K562 (cell line): Measurements from ENCODE around the gene SAFB. TPM values are rescaled to one million over a fixed set of nuclear protein-coding genes. Genes with fewer than 3 reads are reported as not detected.

ENCODE experiments used
- ATAC-seq: fragments of 200-7000 bp; cut with Tn5 transposase; 3 replicates; pipeline ENCODE4 v1.9.1; 2020; ENCODE audit warnings: moderate library complexity
- BruUV-seq: library from RNA; stranded (reverse); fragments of 400-500 nt; replicated peaks from 2 replicates; lab custom pipeline; 2021; lab: Mats Ljungman, UMichigan
- CTCF ChIA-PET: fragments of 300-600 bp; formaldehyde crosslinking; extraction: SDS; loops from one replicate; lab custom pipeline; 2021; ENCODE audit warnings: low intra/inter-chr PET ratio; lab: Yijun Ruan, JAX
- POLR2A ChIA-PET: fragments of 300-600, 350-650 bp; sonication (Branson Sonifier 250); formaldehyde crosslinking; extraction: SDS; loops from one replicate; lab custom pipeline; 2021; ENCODE audit warnings: antibody characterized with exemption, inconsistent platforms; lab: Yijun Ruan, JAX
- DNase-seq, 4 experiments: peaks; one replicate each; pipeline versions ENCODE4 v3.0.0 to v3.0.0-alpha.2; 2011 to 2018; ENCODE audit warnings: low spot score in 3 of 4, mixed read lengths in 3 of 4; ENCODE audit errors: extremely low read depth in 1 of 4
- FAIRE-seq: peaks from 2 replicates; lab custom pipeline; 2011; peaks lifted over from hg19 to GRCh38; lab: Jason Lieb, UNC
- H2AFZ ChIP-seq: 2 replicates; pipeline ENCODE4 v1.6.0; 2011; ENCODE audit warnings: low read depth, low read length, control low read depth, inconsistent platforms
- H3K27ac ChIP-seq: fragments of 200-600 bp; 3 replicates; pipeline ENCODE4 v1.8.0; 2011; ENCODE audit warnings: low read depth, mild to moderate bottlenecking, control low read depth, inconsistent platforms, low read length, moderate library complexity, mixed read lengths; ENCODE audit errors: extremely low read depth
- H3K27me3 ChIP-seq, 2 experiments: fragments of 300-600 bp in 1 of 2; 2 replicates in 1 of 2; 3 replicates in 1 of 2; pipeline versions ENCODE4 v1.6.0 to v1.8.0; 2011; ENCODE audit warnings: inconsistent platforms in 2 of 2, low read length in 2 of 2, mild to moderate bottlenecking in 1 of 2, mixed read lengths in 1 of 2, moderate library complexity in 1 of 2; ENCODE audit not compliant: control insufficient read depth in 2 of 2, insufficient read depth in 2 of 2
- H3K36me3 ChIP-seq: fragments of 300-600 bp; 3 replicates; pipeline ENCODE4 v1.8.0; 2011; ENCODE audit warnings: mild to moderate bottlenecking, low read length, inconsistent platforms; ENCODE audit not compliant: control insufficient read depth, insufficient read depth
- H3K4me1 ChIP-seq, 2 experiments: fragments of 200-600 bp in 1 of 2; replicated peaks in 1 of 2; 2 replicates in 1 of 2; 3 replicates in 1 of 2; pipeline versions ENCODE4 v1.5.1 to v1.8.0; 2011; ENCODE audit warnings: inconsistent platforms in 2 of 2, low read length in 2 of 2, mild to moderate bottlenecking in 1 of 2, mixed read lengths in 1 of 2, moderate library complexity in 1 of 2; ENCODE audit not compliant: control insufficient read depth in 2 of 2, insufficient read depth in 2 of 2
- H3K4me2 ChIP-seq: 2 replicates; pipeline ENCODE4 v1.6.1; 2011; ENCODE audit warnings: low read length, control low read depth, inconsistent platforms, mixed read lengths; ENCODE audit not compliant: insufficient read depth
- H3K4me3 ChIP-seq: fragments of 200-600 bp; sonication (generic), shearing (Covaris generic); 2 replicates; pipeline ENCODE4 v1.5.1; 2016; ENCODE audit warnings: control low read depth, inconsistent platforms
- H3K79me2 ChIP-seq: fragments of 200-600 bp; 3 replicates; pipeline ENCODE4 v1.8.0; 2011; ENCODE audit warnings: low read length, inconsistent platforms; ENCODE audit not compliant: control insufficient read depth, insufficient read depth
- H3K9ac ChIP-seq, 2 experiments: 2 replicates each; pipeline versions ENCODE4 v1.6.0 to v1.6.1; 2011; ENCODE audit warnings: low read depth in 2 of 2, low read length in 2 of 2, control low read depth in 1 of 2, inconsistent platforms in 1 of 2, mild to moderate bottlenecking in 1 of 2, mixed read lengths in 1 of 2; ENCODE audit not compliant: insufficient read depth in 1 of 2
- H3K9me1 ChIP-seq: one replicate; pipeline ENCODE4 v1.6.0; 2011; ENCODE audit warnings: inconsistent platforms, mild to moderate bottlenecking, low read length, moderate library complexity; ENCODE audit not compliant: control insufficient read depth, insufficient read depth
- H3K9me3 ChIP-seq: replicated peaks from 2 replicates; pipeline ENCODE4 v1.5.1; 2011; ENCODE audit warnings: low read depth, low read length, inconsistent platforms; ENCODE audit not compliant: control insufficient read depth, insufficient read depth
- H4K20me1 ChIP-seq: replicated peaks from 2 replicates; pipeline ENCODE4 v1.6.1; 2011; ENCODE audit warnings: low read length, inconsistent platforms, mixed read lengths; ENCODE audit not compliant: control insufficient read depth, insufficient read depth
- POLR2G ChIP-seq: fragments of 200-400 bp; formaldehyde crosslinking; IDR thresholded peaks from 2 replicates; pipeline ENCODE4 v1.6.1; 2017; ENCODE audit warnings: low read depth, mild to moderate bottlenecking, antibody characterized with exemption, low read length, moderate library complexity
- RBFOX2 ChIP-seq: fragments of 200-400 bp; formaldehyde crosslinking; IDR thresholded peaks from 2 replicates; pipeline ENCODE4 v1.6.1; 2017; ENCODE audit warnings: low read depth, mild to moderate bottlenecking, low read length, moderate library complexity
- RBM22 ChIP-seq: fragments of 200-400 bp; formaldehyde crosslinking; IDR thresholded peaks from 2 replicates; pipeline ENCODE4 v1.6.1; 2018; ENCODE audit warnings: low read length, low read depth; ENCODE audit not compliant: poor library complexity, severe bottlenecking
- TAF9B ChIP-seq: fragments of 450-650 bp; IDR thresholded peaks from 2 replicates; pipeline ENCODE4 v1.6.1; 2018; ENCODE audit warnings: mild to moderate bottlenecking; ENCODE audit not compliant: partially characterized antibody
- WGBS: fragments of 100-300 bp; shearing (Covaris generic); methylation state at CpG from one replicate; pipeline ENCODE4 v1.1.6; 2016; ENCODE audit warnings: low coverage, mixed read lengths; ENCODE audit not compliant: insufficient coverage; ENCODE audit errors: missing lambda C conversion rate; 5-methylcytosine and 5-hydroxymethylcytosine counted together
- in situ Hi-C: fragments of 300-500 bp; cut with MboI; formaldehyde crosslinking; loops from 4 replicates; pipeline ENCODE4 v1.15.0; 2018; ENCODE audit warnings: inconsistent platforms, mixed read lengths
- intact Hi-C: fragments of 100-400 bp; cut with micrococcal nuclease; formaldehyde crosslinking; loops from 2 replicates; pipeline ENCODE4 v1.14.2; 2022
- polyA plus RNA-seq, 8 experiments: library from polyadenylated mRNA; depleted of rRNA in 4 of 8; stranded (reverse) in 5 of 8; unstranded in 3 of 8; fragments of >200 nt; fragmentation: Nextera tagmentation in 2 of 8; fragmentation: Illumina TruSeq in 1 of 8; extraction: Ambion mirVana in 2 of 8; extraction: Trizol in 1 of 8; gene quantifications; 2 replicates each; pipeline versions ENCODE4 v1.2.1 to v1.2.3, GENCODE V29; 2011 to 2014; ENCODE audit warnings: inconsistent platforms in 1 of 8, missing spikeins in 1 of 8
- total RNA-seq, 7 experiments: library from RNA; depleted of rRNA in 6 of 7; stranded (reverse); fragments of >200 nt in 6 of 7; fragmentation: Illumina TruSeq in 2 of 7; extraction: Trizol in 2 of 7; gene quantifications; 2 replicates each; pipeline versions ENCODE4 v1.2.1 to v1.2.3, GENCODE V29; 2011 to 2021; ENCODE audit warnings: low replicate concordance in 1 of 7

The SAFB gene
- total and polyA plus RNA-seq, 9 of the 15 experiments (the other 6 are each of a cell fraction or from before 2014, with no cell fraction given) = 1.1 to 151 (median 83.1) TPM

DNA sequence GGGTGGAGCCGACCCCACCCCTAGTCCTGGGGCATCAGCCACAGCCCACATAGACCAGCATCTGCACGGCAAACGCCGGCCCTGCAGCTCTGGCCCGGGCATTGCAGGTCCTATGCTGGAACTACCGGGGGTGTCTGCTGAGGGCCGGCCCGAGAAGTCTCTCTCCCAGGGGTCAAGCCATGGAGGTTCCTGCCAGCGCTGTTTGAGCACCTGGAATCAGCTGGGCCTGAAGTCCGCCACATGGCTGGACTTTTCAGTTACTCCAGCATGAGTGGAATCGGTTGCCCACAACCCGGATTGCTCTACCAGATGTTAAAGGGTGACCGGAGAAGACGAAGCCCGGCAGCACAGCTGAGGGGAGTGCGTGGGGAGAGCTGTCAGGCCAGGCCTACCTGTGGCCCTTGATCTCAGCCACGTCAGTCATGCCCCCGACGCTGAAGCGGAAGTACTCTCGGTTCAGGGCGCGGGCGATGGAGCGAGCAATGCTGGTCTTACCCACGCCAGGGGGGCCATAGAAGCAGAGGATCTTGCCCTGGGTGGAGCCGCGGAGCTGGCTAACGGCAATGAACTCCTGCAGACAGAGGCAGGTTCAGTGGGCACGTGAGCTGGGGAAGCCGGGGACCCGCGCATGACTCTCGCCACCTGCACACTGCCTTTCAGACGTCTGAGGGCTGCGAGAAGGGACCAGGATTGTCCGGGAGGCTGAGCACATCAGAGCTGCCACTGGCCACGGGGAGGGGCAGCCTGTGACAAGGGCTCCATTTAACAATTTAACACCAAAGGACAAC, 75.9 kb downstream of the SAFB start:
- FAIRE-seq = no peak
- peaks cover 41% of the 10 kb centered on the region for H3K79me2 ChIP-seq
- in situ Hi-C loops (no loop called here), intact Hi-C loops (no loop called here)
- WGBS = 90% methylated on average over 38 of the region's 38 CpGs
- H3K9ac ChIP-seq = peak overlapping the region in 1 of 2 experiments; percentile 45; a peak in 2 of 4 replicates
- peaks cover 83% of the 10 kb centered on the region; the same call in 2 of the 3 replicates for H3K36me3 ChIP-seq
- POLR2A ChIA-PET = interaction anchor here (0.6 to 2.7 kb wide), 8 partner anchors 9 to 1536 kb away, joined by 3 to 34 read pairs (median 4); partner anchors contain the start of gene RPL36
- peaks cover 33% of the 10 kb centered on the region for H4K20me1 ChIP-seq
- no peaks in the 10 kb centered on the region for H3K27me3 ChIP-seq
- no peak overlapping the region for H2AFZ ChIP-seq
- CTCF ChIA-PET = no interaction called here
- BruUV-seq = no TSS peak
- no peak overlapping the region for H3K4me3 ChIP-seq
- ATAC-seq = no peak
- TF ChIP-seq POLR2G = peak; percentile 71
- no peak for TF ChIP-seq TAF9B
- peak; percentile 84 for TF ChIP-seq RBM22
- peak; percentile 56; the same call in 1 of the 2 replicates for TF ChIP-seq RBFOX2
- H3K27ac ChIP-seq = no peak overlapping the region
- peaks cover 0 to 58% of the 10 kb centered on the region in 2 experiments; a peak in 2 of 5 replicates for H3K4me1 ChIP-seq
- H3K9me3 ChIP-seq = no peaks in the 10 kb centered on the region
- H3K4me2 ChIP-seq = no peak overlapping the region
- no peaks in the 10 kb centered on the region for H3K9me1 ChIP-seq
- no peak for DNase-seq
